HepG2 (cell line): Measurements from ENCODE around the gene KAT14. TPM values are rescaled to one million over a fixed set of nuclear protein-coding genes. Genes with fewer than 3 reads are reported as not detected.
A peak's percentile ranks its signal among the peaks of the same experiment; 100 is the strongest.

ENCODE experiments used
- AKAP8 ChIP-seq: sonication (generic); formaldehyde crosslinking; IDR thresholded peaks from 2 replicates; pipeline ENCODE4 v1.5.1; 2020; ENCODE audit warnings: mild to moderate bottlenecking, missing genetic modification reagents
- DZIP1 ChIP-seq: sonication (generic); formaldehyde crosslinking; IDR thresholded peaks from 2 replicates; pipeline ENCODE4 v1.5.0; 2020; ENCODE audit warnings: mild to moderate bottlenecking, missing genetic modification reagents
- FOXP4 ChIP-seq: sonication (generic); formaldehyde crosslinking; IDR thresholded peaks from 2 replicates; pipeline ENCODE4 v1.4.0; 2020; ENCODE audit warnings: missing genetic modification reagents
- GATAD2A ChIP-seq: IDR thresholded peaks from 2 replicates; pipeline ENCODE4 v1.6.1; 2016
- HIC2 ChIP-seq: sonication (generic); formaldehyde crosslinking; IDR thresholded peaks from 2 replicates; pipeline ENCODE4 v1.9.0; 2022; ENCODE audit warnings: low read depth, missing genetic modification reagents
- HNF1B ChIP-seq: sonication (generic); formaldehyde crosslinking; IDR thresholded peaks from 2 replicates; pipeline ENCODE4 v1.5.1; 2020; ENCODE audit warnings: mild to moderate bottlenecking, moderate library complexity, missing genetic modification reagents
- HNRNPH1 ChIP-seq: fragments of 200-400 bp; formaldehyde crosslinking; optimal IDR thresholded peaks from 2 replicates; pipeline ENCODE3; 2017; ENCODE audit warnings: mild to moderate bottlenecking, low read depth, low read length
- KLF11 ChIP-seq: IDR thresholded peaks from 2 replicates; pipeline ENCODE4 v1.6.1; 2016; ENCODE audit warnings: missing compliant biosample characterization
- MED8 ChIP-seq: sonication (generic); formaldehyde crosslinking; IDR thresholded peaks from 2 replicates; pipeline ENCODE4 v1.8.1; 2023; ENCODE audit warnings: mild to moderate bottlenecking, missing genetic modification reagents; ENCODE audit not compliant: insufficient replicate concordance
- NR3C1 ChIP-seq: sonication (generic); formaldehyde crosslinking; IDR thresholded peaks from 2 replicates; pipeline ENCODE4 v1.4.0; 2020; ENCODE audit warnings: missing genetic modification reagents
- RELA ChIP-seq: sonication (generic); formaldehyde crosslinking; IDR thresholded peaks from 2 replicates; pipeline ENCODE4 v1.4.0; 2020; ENCODE audit warnings: missing genetic modification reagents
- TP53 ChIP-seq: sonication (generic); formaldehyde crosslinking; conservative IDR thresholded peaks from 2 replicates; pipeline ENCODE4 v1.4.0; 2020; ENCODE audit warnings: missing genetic modification reagents
- ZBTB43 ChIP-seq: sonication (generic); formaldehyde crosslinking; conservative IDR thresholded peaks from 2 replicates; pipeline ENCODE4 v1.4.0; 2020; ENCODE audit warnings: missing genetic modification reagents
- ZFP37 ChIP-seq: sonication (generic); formaldehyde crosslinking; IDR thresholded peaks from 2 replicates; pipeline ENCODE4 v1.4.0; 2020; ENCODE audit warnings: missing genetic modification reagents, borderline replicate concordance
- ZNF143 ChIP-seq: sonication (generic); formaldehyde crosslinking; IDR thresholded peaks from 2 replicates; pipeline ENCODE4 v1.4.0; 2020; ENCODE audit warnings: missing genetic modification reagents
- ZNF160 ChIP-seq: sonication (generic); formaldehyde crosslinking; IDR thresholded peaks from 2 replicates; pipeline ENCODE4 v1.8.0; 2022; ENCODE audit warnings: mild to moderate bottlenecking, inconsistent platforms, missing genetic modification reagents
- ZNF235 ChIP-seq: sonication (generic); formaldehyde crosslinking; IDR thresholded peaks from 2 replicates; pipeline ENCODE4 v1.8.1; 2023; ENCODE audit warnings: mild to moderate bottlenecking, missing genetic modification reagents, borderline replicate concordance
- ZNF282 ChIP-seq: fragments of 450-650 bp; IDR thresholded peaks from 2 replicates; pipeline ENCODE4 v1.6.1; 2018; ENCODE audit not compliant: partially characterized antibody
- ZNF34 ChIP-seq: sonication (generic); formaldehyde crosslinking; IDR thresholded peaks from 2 replicates; pipeline ENCODE4 v1.4.0; 2020; ENCODE audit warnings: mild to moderate bottlenecking, missing genetic modification reagents, borderline replicate concordance
- ZNF468 ChIP-seq: sonication (generic); formaldehyde crosslinking; IDR thresholded peaks from 2 replicates; pipeline ENCODE4 v1.8.0; 2022; ENCODE audit warnings: mild to moderate bottlenecking, moderate library complexity, missing genetic modification reagents
- ZNF501 ChIP-seq: sonication (generic); formaldehyde crosslinking; IDR thresholded peaks from 2 replicates; pipeline ENCODE4 v1.5.1; 2020; ENCODE audit warnings: mild to moderate bottlenecking, moderate library complexity, missing genetic modification reagents
- ZNF737 ChIP-seq: sonication (generic); formaldehyde crosslinking; IDR thresholded peaks from 2 replicates; pipeline ENCODE4 v1.5.0; 2020; ENCODE audit warnings: missing genetic modification reagents, mild to moderate bottlenecking, borderline replicate concordance
- ZNF747 ChIP-seq: sonication (generic); formaldehyde crosslinking; IDR thresholded peaks from 2 replicates; pipeline ENCODE4 v1.8.1; 2023; ENCODE audit warnings: missing genetic modification reagents, mild to moderate bottlenecking, borderline replicate concordance
- polyA plus RNA-seq, 8 experiments: library from polyadenylated mRNA; depleted of rRNA in 3 of 8; stranded (reverse) in 7 of 8; unstranded in 1 of 8; fragments of >200 nt; fragmentation: Illumina TruSeq in 4 of 8; extraction: Trizol in 4 of 8; gene quantifications; 2 replicates each; pipeline versions ENCODE4 v1.2.1 to v1.2.3, GENCODE V29; 2011 to 2016; ENCODE audit warnings: low read depth in 4 of 8, missing spikeins in 1 of 8, mixed read lengths in 1 of 8; ENCODE audit not compliant: insufficient read depth in 1 of 8
- total RNA-seq, 5 experiments: library from RNA; depleted of rRNA; stranded (reverse); fragments of >200 nt; fragmentation: Illumina TruSeq; extraction: Trizol; gene quantifications; 2 replicates each; pipeline ENCODE4 v1.2.3, GENCODE V29; 2016; ENCODE audit warnings: low read depth in 1 of 5

Gene KAT14
- total and polyA plus RNA-seq, 2 of the 13 experiments (the other 11 are each of a cell fraction or from before 2014, with no cell fraction given) = 5.1 to 15.1 TPM

- TF ChIP-seq ZNF737 (CRISPR knock-in tag) (no peak), ZNF34 (CRISPR knock-in tag) (no peak), ZNF747 (CRISPR knock-in tag) (no peak), ZNF160 (CRISPR knock-in tag) (no peak), TP53 (CRISPR knock-in tag) (no peak), HNRNPH1 (no peak), ZNF235 (CRISPR knock-in tag) (no peak), ZNF143 (CRISPR knock-in tag) (no peak), ZNF282 (no peak), HNF1B (no peak), KLF11 (CRISPR knock-in tag) (no peak), MED8 (CRISPR knock-in tag) (no peak), ZNF501 (CRISPR knock-in tag) (no peak), ZFP37 (CRISPR knock-in tag) (no peak), RELA (CRISPR knock-in tag) (no peak), ZBTB43 (CRISPR knock-in tag) (no peak), NR3C1 (no peak), DZIP1 (CRISPR knock-in tag) (no peak), AKAP8 (CRISPR knock-in tag) (no peak), HIC2 (no peak), GATAD2A (0 out of 2 replicates have a peak, but pooled peaks have one; percentile 20), FOXP4 (CRISPR knock-in tag) (peak; percentile 61; the same call in 1 of the 2 replicates), ZNF468 (no peak)
Observed at GRCh38 chr20:18103497-18103896, 34.2 kb upstream of the KAT14 start (continued).
